ENCODE data around the gene KCNT1. TPM values are rescaled to one million over a fixed set of nuclear protein-coding genes. Genes with fewer than 3 reads are reported as not detected.

The KCNT1 gene
- total and polyA plus RNA-seq, 5 donors: 0.17 to 1.1 (median 0.26) TPM; not detected in 1

- H3K27me3 ChIP-seq (ENCODE audit: control insufficient read depth, insufficient read depth): no peaks in the 10 kb centered on the region
- no peaks in the 10 kb centered on the region for H3K4me1 ChIP-seq (ENCODE audit: control insufficient read depth, insufficient read depth, low read length)
- no peak overlapping the region for H3K27ac ChIP-seq (ENCODE audit: low read length)
- H3K9me3 ChIP-seq (ENCODE audit: control insufficient read depth, low read length): no peaks in the 10 kb centered on the region
- no peak for ATAC-seq
- DNase-seq: no peak
- intact Hi-C loops (cut with DNase I): no loop called here
- H3K4me3 ChIP-seq (ENCODE audit: low read length): no peak overlapping the region
- 57% methylated on average over 11 of the region's 11 CpGs for WGBS
These were observed 25.4 kb downstream of the KCNT1 start for GRCh38 chr9:135727257-135727875.

GRCh38 chr9:135728436-135729110 is 26.6 kb downstream of the KCNT1 start:
- DNase-seq (no peak), ATAC-seq (no peak)
- no peaks in the 10 kb centered on the region for H3K4me1 ChIP-seq (ENCODE audit: control insufficient read depth, insufficient read depth, low read length)
- no peak overlapping the region for H3K4me3 ChIP-seq (ENCODE audit: low read length)
- no peak overlapping the region for H3K27ac ChIP-seq (ENCODE audit: low read length)
- no peaks in the 10 kb centered on the region for H3K27me3 ChIP-seq (ENCODE audit: control insufficient read depth, insufficient read depth)
- intact Hi-C loops (cut with DNase I): no loop called here
- H3K9me3 ChIP-seq (ENCODE audit: control insufficient read depth, low read length): no peaks in the 10 kb centered on the region
- WGBS: 55% methylated on average over 18 of the region's 18 CpGs

- Histone ChIP-seq H3K9me3 (ENCODE audit: control insufficient read depth, low read length) (no peaks in the 10 kb centered on the region), H3K27me3 (ENCODE audit: control insufficient read depth, insufficient read depth) (no peaks in the 10 kb centered on the region), H3K27ac (ENCODE audit: low read length) (no peak overlapping the region), H3K4me1 (ENCODE audit: control insufficient read depth, insufficient read depth, low read length) (no peaks in the 10 kb centered on the region), H3K4me3 (ENCODE audit: low read length) (no peak overlapping the region)
- 82% methylated on average over 13 of the region's 13 CpGs for WGBS
- no peak for ATAC-seq
- intact Hi-C loops (cut with DNase I): no loop called here
- DNase-seq: no peak
These were observed 27.5 kb downstream of the KCNT1 start for GRCh38 chr9:135729480-135729879.

- 96% methylated on average over 12 of the region's 12 CpGs for WGBS
- intact Hi-C loops (cut with DNase I): no loop called here
- Histone ChIP-seq H3K27ac (ENCODE audit: low read length) (no peak overlapping the region), H3K9me3 (ENCODE audit: control insufficient read depth, low read length) (no peaks in the 10 kb centered on the region), H3K4me1 (ENCODE audit: control insufficient read depth, insufficient read depth, low read length) (no peaks in the 10 kb centered on the region), H3K4me3 (ENCODE audit: low read length) (no peak overlapping the region), H3K27me3 (ENCODE audit: control insufficient read depth, insufficient read depth) (no peaks in the 10 kb centered on the region)
- ATAC-seq: no peak
- no peak for DNase-seq
These were observed 29.5 kb downstream of the KCNT1 start for GRCh38 chr9:135731454-135731853.

DNA sequence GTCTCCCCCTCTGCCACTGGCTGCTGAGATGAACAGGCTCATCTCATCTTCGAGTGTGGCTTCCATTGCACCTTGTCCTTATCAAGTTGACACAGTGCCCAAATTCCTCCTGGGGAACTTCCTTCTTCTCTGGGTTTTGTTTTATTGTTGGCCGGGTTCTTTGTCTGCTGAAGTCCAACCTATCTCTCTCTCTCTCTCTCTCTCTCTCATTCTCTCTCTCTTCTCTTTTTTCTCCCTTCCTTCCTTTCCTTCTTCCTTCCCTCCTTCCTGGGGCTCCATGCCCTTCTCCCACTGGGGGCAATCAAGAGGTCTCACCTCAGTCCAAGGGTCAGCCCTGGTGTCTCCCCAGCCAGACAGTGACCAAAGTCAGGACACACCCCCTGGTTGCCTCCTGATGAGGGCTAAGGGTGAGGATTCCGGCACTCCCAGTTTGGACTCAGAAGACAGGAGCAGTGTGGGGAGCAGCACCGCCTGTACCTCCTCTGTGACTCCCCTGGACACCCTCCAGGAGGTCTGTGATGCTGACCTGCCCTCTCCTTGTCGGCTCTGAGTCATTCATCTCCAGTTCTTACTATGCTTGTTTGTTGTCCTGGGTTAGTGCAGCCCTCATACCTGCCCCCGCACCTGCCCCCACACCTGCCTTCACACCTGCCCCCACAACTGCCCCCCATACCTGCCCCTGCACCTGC is 30.7 kb downstream of the KCNT1 start:
- Histone ChIP-seq H3K4me1 (ENCODE audit: control insufficient read depth, insufficient read depth, low read length) (no peaks in the 10 kb centered on the region), H3K9me3 (ENCODE audit: control insufficient read depth, low read length) (no peaks in the 10 kb centered on the region), H3K27ac (ENCODE audit: low read length) (no peak overlapping the region), H3K27me3 (ENCODE audit: control insufficient read depth, insufficient read depth) (no peaks in the 10 kb centered on the region), H3K4me3 (ENCODE audit: low read length) (no peak overlapping the region)
- intact Hi-C loops (cut with DNase I): no loop called here
- 66% methylated on average over 6 of the region's 6 CpGs for WGBS
- DNase-seq: no peak
- ATAC-seq: no peak

- no peaks in the 10 kb centered on the region for H3K9me3 ChIP-seq (ENCODE audit: control insufficient read depth, low read length)
- no peaks in the 10 kb centered on the region for H3K4me1 ChIP-seq (ENCODE audit: control insufficient read depth, insufficient read depth, low read length)
- ATAC-seq (no peak), DNase-seq (no peak)
- WGBS: 77% methylated on average over 27 of the region's 27 CpGs
- intact Hi-C loops (cut with DNase I): no loop called here
- H3K27me3 ChIP-seq (ENCODE audit: control insufficient read depth, insufficient read depth): no peaks in the 10 kb centered on the region
- H3K4me3 ChIP-seq (ENCODE audit: low read length): no peak overlapping the region
- no peak overlapping the region for H3K27ac ChIP-seq (ENCODE audit: low read length)
These were observed 32.7 kb downstream of the KCNT1 start for GRCh38 chr9:135734616-135735144.

- intact Hi-C loops (cut with DNase I): no loop called here
- ATAC-seq: no peak
- WGBS: 4% methylated on average over 78 of the region's 78 CpGs
These were observed 34.4 kb downstream of the KCNT1 start for GRCh38 chr9:135736272-135736978.

DNA sequence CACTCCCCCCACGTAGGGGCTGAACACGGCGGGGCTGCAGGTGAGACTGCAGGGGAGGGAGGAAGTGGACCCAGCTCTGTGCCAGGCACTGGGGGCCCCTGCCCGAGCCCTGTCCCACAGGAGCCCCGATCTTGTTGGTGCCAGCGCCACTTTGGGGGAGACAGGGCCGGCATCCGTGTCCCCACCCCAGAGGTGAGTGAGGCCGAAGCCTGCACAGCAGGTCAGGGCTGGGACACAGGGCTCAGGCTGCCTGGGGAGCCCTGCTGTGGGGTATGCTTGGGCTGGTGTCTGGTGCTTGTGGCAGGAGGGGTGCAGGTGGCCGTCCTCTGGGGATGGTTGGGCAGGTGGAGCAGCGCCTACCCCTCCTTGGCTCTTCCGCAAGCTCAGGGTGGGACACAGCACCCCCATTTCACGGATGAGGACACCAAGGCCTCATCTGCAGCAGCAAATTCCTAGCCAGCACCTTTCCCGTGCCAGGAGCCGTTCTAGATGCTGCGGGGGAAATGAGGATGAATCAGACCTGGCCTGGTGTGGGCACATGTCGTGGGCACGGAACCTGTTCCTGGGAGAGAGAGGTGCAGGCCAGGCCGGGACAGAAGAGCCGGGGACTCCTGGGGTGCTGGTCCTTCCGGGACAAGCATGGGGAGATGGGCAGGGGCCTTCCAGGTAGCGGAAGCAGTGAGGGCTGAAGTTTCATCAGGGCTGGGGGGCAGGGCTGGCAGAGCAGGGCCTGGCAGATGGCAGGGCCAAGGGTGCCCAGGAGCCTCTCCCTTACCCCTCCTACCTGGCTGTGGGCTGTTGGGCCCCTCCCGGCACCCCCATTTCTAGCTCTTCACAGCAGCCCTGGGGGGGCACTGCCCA is 35.2 kb downstream of the KCNT1 start:
- intact Hi-C loops (cut with DNase I): no loop called here
- no peak overlapping the region for H3K27ac ChIP-seq (ENCODE audit: low read length)
- H3K27me3 ChIP-seq (ENCODE audit: control insufficient read depth, insufficient read depth): no peaks in the 10 kb centered on the region
- no peak for DNase-seq
- no peak for ATAC-seq
- no peaks in the 10 kb centered on the region for H3K9me3 ChIP-seq (ENCODE audit: control insufficient read depth, low read length)
- H3K4me1 ChIP-seq (ENCODE audit: control insufficient read depth, insufficient read depth, low read length): no peaks in the 10 kb centered on the region
- H3K4me3 ChIP-seq (ENCODE audit: low read length): no peak overlapping the region
- WGBS: 61% methylated on average over 23 of the region's 23 CpGs

More at GRCh38 chr9:135736272-135736978, 34.4 kb downstream of the KCNT1 start:
- Histone ChIP-seq H3K27me3 (ENCODE audit: control insufficient read depth, insufficient read depth) (no peaks in the 10 kb centered on the region), H3K9me3 (ENCODE audit: control insufficient read depth, low read length) (no peaks in the 10 kb centered on the region), H3K4me3 (ENCODE audit: low read length) (no peak overlapping the region), H3K4me1 (ENCODE audit: control insufficient read depth, insufficient read depth, low read length) (no peaks in the 10 kb centered on the region), H3K27ac (ENCODE audit: low read length) (no peak overlapping the region)
- no peak for DNase-seq

DNA sequence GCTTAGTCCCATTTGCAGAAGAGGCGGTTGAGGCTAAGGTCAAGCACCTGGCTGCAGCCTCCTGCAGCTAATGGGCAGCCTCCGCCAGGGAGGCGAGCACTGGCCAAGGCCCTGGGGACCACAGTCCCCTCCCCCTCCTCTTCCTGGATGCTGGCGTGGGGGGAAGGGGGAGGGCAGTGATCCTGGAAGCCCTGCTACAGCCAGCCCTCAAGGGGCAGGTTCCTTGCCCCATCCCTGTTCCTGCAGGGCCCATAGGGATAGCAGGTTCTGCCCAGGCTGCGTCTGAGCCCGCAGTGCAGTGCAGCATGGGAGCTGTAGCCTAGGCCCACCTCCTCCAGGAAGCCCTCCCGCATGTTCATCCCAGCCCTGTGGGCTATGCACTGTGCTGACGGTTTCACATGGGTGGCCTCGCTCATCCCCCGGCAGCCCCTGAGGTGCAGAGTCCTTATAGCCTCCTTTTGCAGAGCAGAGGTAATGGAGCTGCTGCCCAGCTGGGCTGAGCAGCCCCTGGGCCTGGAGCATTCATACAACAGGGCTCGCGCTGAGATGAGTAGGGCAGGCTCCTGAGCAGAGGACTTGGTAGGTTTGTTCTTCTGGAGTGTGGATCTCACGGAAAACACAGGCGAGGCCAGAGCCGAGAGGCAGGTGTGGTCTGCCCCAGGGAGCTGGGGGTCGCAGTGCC is 36.0 kb downstream of the KCNT1 start:
- ATAC-seq (no peak), DNase-seq (no peak)
- 59% methylated on average over 16 of the region's 16 CpGs for WGBS
- intact Hi-C loops (cut with DNase I): no loop called here
- H3K9me3 ChIP-seq (ENCODE audit: control insufficient read depth, low read length): no peaks in the 10 kb centered on the region
- no peak overlapping the region for H3K27ac ChIP-seq (ENCODE audit: low read length)
- no peaks in the 10 kb centered on the region for H3K4me1 ChIP-seq (ENCODE audit: control insufficient read depth, insufficient read depth, low read length)
- H3K27me3 ChIP-seq (ENCODE audit: control insufficient read depth, insufficient read depth): no peaks in the 10 kb centered on the region
- H3K4me3 ChIP-seq (ENCODE audit: low read length): no peak overlapping the region
